ENCODE measurements around the gene OR6S1.
"Not testable (repeated sequence)": the region's sequence is repeated elsewhere in the genome, so short reads cannot be mapped to it uniquely, and the experiment has no call there.

Gene OR6S1

GRCh38 chr14:20630340-20631022 is 11.0 kb downstream of the OR6S1 start:
- DNase-seq = peak; percentile 70

- no peak for DNase-seq
Observed at GRCh38 chr14:20628063-20628854, 13.2 kb downstream of the OR6S1 start.

- no peak for DNase-seq
Observed at GRCh38 chr14:20627346-20628027, 14.0 kb downstream of the OR6S1 start.

- no peak for DNase-seq
Observed at GRCh38 chr14:20626274-20626673, 15.2 kb downstream of the OR6S1 start.

GRCh38 chr14:20624495-20625070 is 16.9 kb downstream of the OR6S1 start:
- no peak for DNase-seq

GRCh38 chr14:20623798-20624197 is 17.7 kb downstream of the OR6S1 start:
- DNase-seq = no peak

- DNase-seq = no peak
Observed at GRCh38 chr14:20622816-20623291, 18.6 kb downstream of the OR6S1 start.

- DNase-seq = no peak
Observed at GRCh38 chr14:20620798-20621478, 20.6 kb downstream of the OR6S1 start.

GRCh38 chr14:20619688-20620087 is 21.8 kb downstream of the OR6S1 start:
- not testable (repeated sequence) for DNase-seq

GRCh38 chr14:20618271-20618749 is 23.2 kb downstream of the OR6S1 start:
- DNase-seq = no peak

GRCh38 chr14:20617138-20618003 is 24.1 kb downstream of the OR6S1 start:
- DNase-seq = no peak

- no peak for DNase-seq
Observed at GRCh38 chr14:20615996-20616395, 25.5 kb downstream of the OR6S1 start.

- peak; percentile 70 for DNase-seq
Observed at GRCh38 chr14:20614038-20614840, 27.3 kb downstream of the OR6S1 start.

GRCh38 chr14:20613094-20614037 is 28.1 kb downstream of the OR6S1 start:
- peak; percentile 96 for DNase-seq

- DNase-seq = no peak
Observed at GRCh38 chr14:20612403-20612802, 29.1 kb downstream of the OR6S1 start.

GRCh38 chr14:20611277-20611676 is 30.2 kb downstream of the OR6S1 start:
- no peak for DNase-seq

GRCh38 chr14:20610002-20610765 is 31.3 kb downstream of the OR6S1 start:
- peak; percentile 88 for DNase-seq

- peak; percentile 88 for DNase-seq
Observed at GRCh38 chr14:20609215-20610001, 32.1 kb downstream of the OR6S1 start.
